KG1 (cell line): ENCODE data around the gene ELOVL1.
"Not testable (repeated sequence)": the region's sequence is repeated elsewhere in the genome, so short reads cannot be mapped to it uniquely, and the experiment has no call there.

ENCODE experiments used
- DNase-seq: peaks from one replicate; lab custom pipeline; 2025; lab: John Stamatoyannopoulos, UW

The ELOVL1 gene

GRCh38 chr1:43367904-43368645 is at the start of gene ELOVL1:
Gene ELOVL1, minus strand, starts transcription at chr1:43368011. Its CDS starts 2,402 bp downstream, at chr1:43365609.
- peak; percentile 82 for DNase-seq

- DNase-seq, result no peak
Observed at GRCh38 chr1:43415901-43416300, 48.1 kb upstream of the ELOVL1 start.

GRCh38 chr1:43414634-43415223 is 46.9 kb upstream of the ELOVL1 start:
- DNase-seq, result peak; percentile 6

GRCh38 chr1:43413426-43413825 is 45.6 kb upstream of the ELOVL1 start:
- DNase-seq, result not testable (repeated sequence)

GRCh38 chr1:43410571-43410970 is 42.8 kb upstream of the ELOVL1 start:
- DNase-seq, result no peak

- no peak for DNase-seq
Observed at GRCh38 chr1:43405876-43406234, 38.0 kb upstream of the ELOVL1 start.

GRCh38 chr1:43405219-43405875 is 37.5 kb upstream of the ELOVL1 start:
- DNase-seq, result no peak

GRCh38 chr1:43404353-43404752 is 36.5 kb upstream of the ELOVL1 start:
- no peak for DNase-seq

GRCh38 chr1:43402089-43402865 is 34.5 kb upstream of the ELOVL1 start:
- DNase-seq, result no peak

GRCh38 chr1:43400441-43400840 is 32.6 kb upstream of the ELOVL1 start:
- not testable (repeated sequence) for DNase-seq

- DNase-seq, result no peak
Observed at GRCh38 chr1:43398227-43398626, 30.4 kb upstream of the ELOVL1 start.

GRCh38 chr1:43396059-43396458 is 28.2 kb upstream of the ELOVL1 start:
- DNase-seq, result no peak

- no peak for DNase-seq
Observed at GRCh38 chr1:43395523-43395922, 27.7 kb upstream of the ELOVL1 start.

GRCh38 chr1:43392702-43393101 is 24.9 kb upstream of the ELOVL1 start:
- DNase-seq, result no peak

- DNase-seq, result peak; percentile 87
Observed at GRCh38 chr1:43389326-43390313, 21.8 kb upstream of the ELOVL1 start, which contains the start of the genes MED8 and SZT2. Gene MED8, minus strand, starts transcription at chr1:43389800. Its CDS starts 36 bp downstream, at chr1:43389764. Gene SZT2, plus strand, starts transcription at chr1:43389899. Its CDS starts 70 bp downstream, at chr1:43389969.

- DNase-seq, result no peak
Observed at GRCh38 chr1:43388613-43389012, 20.8 kb upstream of the ELOVL1 start.

GRCh38 chr1:43387976-43388599 is 20.3 kb upstream of the ELOVL1 start:
- DNase-seq, result no peak

- DNase-seq, result no peak
Observed at GRCh38 chr1:43386676-43387075, 18.9 kb upstream of the ELOVL1 start.

GRCh38 chr1:43383449-43383848 is 15.6 kb upstream of the ELOVL1 start:
- no peak for DNase-seq

- no peak for DNase-seq
Observed at GRCh38 chr1:43382027-43382779, 14.4 kb upstream of the ELOVL1 start.
